Heart left ventricle (tissue), 16 donors: ENCODE measurements around the gene PRM3. TPM values are rescaled to one million over a fixed set of nuclear protein-coding genes. Genes with fewer than 3 reads are reported as not detected.

Experiments used
- ATAC-seq, 4 donors: fragments of 200-7000 bp; cut with Tn5 transposase; one replicate each; pipeline ENCODE4 v1.9.1; 2020 to 2022; ENCODE audit warnings: moderate library complexity in 4 of 4, mild to moderate bottlenecking in 3 of 4, moderate number of reproducible peaks in 1 of 4
- DNase-seq, 5 donors: peaks; one replicate each; pipeline ENCODE4 v3.0.0-alpha.2; 2020
- H3K27ac ChIP-seq, 12 donors: fragments of 200-600 bp; sonication (generic) in 4 of 12; one replicate each; pipeline versions ENCODE4 v1.5.0 to v1.8.0; 2016 to 2022; ENCODE audit warnings: mild to moderate bottlenecking in 2 of 12
- H3K27me3 ChIP-seq, 9 donors: fragments of 200-600 bp; sonication (generic) in 2 of 9; one replicate each; pipeline versions ENCODE4 v1.5.1 to v1.8.0; 2016 to 2022; ENCODE audit warnings: mild to moderate bottlenecking in 3 of 9
- H3K36me3 ChIP-seq, 9 donors: fragments of 200-600 bp; sonication (generic) in 2 of 9; one replicate each; pipeline versions ENCODE4 v1.5.0 to v1.8.0; 2018 to 2022; ENCODE audit warnings: mild to moderate bottlenecking in 2 of 9
- H3K4me1 ChIP-seq, 12 donors: fragments of 200-600 bp; sonication (generic) in 4 of 12; one replicate each; pipeline versions ENCODE4 v1.5.0 to v1.8.0; 2016 to 2022; ENCODE audit warnings: mild to moderate bottlenecking in 3 of 12
- H3K4me3 ChIP-seq, 12 donors: fragments of 200-600 bp; sonication (generic) in 4 of 12; one replicate each; pipeline versions ENCODE4 v1.5.0 to v1.8.0; 2017 to 2022; ENCODE audit warnings: mild to moderate bottlenecking in 9 of 12, moderate library complexity in 4 of 12
- H3K9me3 ChIP-seq, 12 donors: fragments of 200-600 bp; sonication (generic) in 4 of 12; one replicate each; pipeline versions ENCODE4 v1.5.0 to v1.8.0; 2016 to 2022; ENCODE audit warnings: mild to moderate bottlenecking in 1 of 12
- CTCF ChIP-seq, 12 donors: fragments of 200-600 bp; sonication (generic) in 4 of 12; IDR thresholded peaks; one replicate each; pipeline versions ENCODE4 v1.5.0 to v1.8.0; 2018 to 2022; ENCODE audit warnings: antibody characterized with exemption in 12 of 12, mild to moderate bottlenecking in 5 of 12
- POLR2A ChIP-seq, 2 donors: fragments of 450-650 bp; IDR thresholded peaks; one replicate each; pipeline ENCODE4 v1.6.1; 2017; ENCODE audit warnings: antibody characterized with exemption in 2 of 2, mild to moderate bottlenecking in 2 of 2, moderate library complexity in 2 of 2
- WGBS, 4 donors: extraction: QIAGEN DNeasy Blood & Tissue Kit in 2 of 4; methylation state at CpG; one replicate each; pipeline versions ENCODE4 v1.1.5 to v1.1.7; 2013 to 2018; 5-methylcytosine and 5-hydroxymethylcytosine counted together
- intact Hi-C, 10 donors: fragments of 100-400 bp; cut with DNase I; formaldehyde crosslinking; loops; one replicate each; pipeline versions ENCODE4 v1.11.1 to v1.14.2; 2022
- polyA plus RNA-seq, 2 donors: library from polyadenylated mRNA; stranded (reverse); fragments of 200-250 nt; gene quantifications; one replicate each; pipeline ENCODE4 v1.2.3, GENCODE V29; 2013
- total RNA-seq, 9 donors: library from RNA; depleted of rRNA in 2 of 9; stranded (reverse); fragments of >200 nt in 2 of 9; fragmentation: NEBNext Ultra II Directional in 3 of 9; extraction: Animal tissue kit (Norgen Biotek cat#: 25700) in 3 of 9; gene quantifications; one replicate each; pipeline versions ENCODE4 v1.1.0 to v1.2.4, GENCODE V29; 2016 to 2023
- donor health status: ischemic (EF 13 %, LVEDD 7.1; RV severe dilation, severe dysfunction).
- donor health status: healthy with polysubstance abuse.
- donor health status: DM: no; HTN: yes; CAD: no.
- donor health status: DM: no; HTN: no; CAD: no.
- donor health status: ischemic (EF 25% LVEDD 6.9; RV normal size, moderate dysfunction).
- donor health status: ischemic (EF 25% LVEDD 5.7; RV mildly dilated, moderate dysfunction).
- donor health status: healthy.
- donor health status: DM: yes; HTN: yes; CAD: no.
- donor health status: ischemic (EF 35%, LVEDD 5.7; RV mildly dilated, moderate dysfunction).
- donor health status: nonischemic (EF 11% LVEDD 7.7; RV severe dilation, severe dysfunction).
- donor health status: DM: yes; HTN: yes; CAD: no.
- donor health status: PGD.
- donor health status: ischemic (EF 29% LVEDD 5.4; RV normal size, mild dysfunction).
- donor health status: nonischemic (EF 23%, LVEDD 6.1; RV moderate dilation, normal function).

PRM3 gene
- total and polyA plus RNA-seq, 11 donors = not detected

- intact Hi-C loops = no loop called here
- 76 to 82% (median 80%) methylated on average over 5 of the region's 5 CpGs for WGBS, 4 donors
- no peak for ATAC-seq
- H3K4me1 ChIP-seq = peaks cover 0 to 59% (median 6%) of the 10 kb centered on the region in 12 donors
- H3K36me3 ChIP-seq = no peaks in the 10 kb centered on the region
- DNase-seq = no peak
- no peak for TF ChIP-seq POLR2A (IDR thresholded peaks at IDR 0.05)
- no peak for TF ChIP-seq CTCF (IDR thresholded peaks at IDR 0.05)
- peaks cover 0 to 3% (median 0%) of the 10 kb centered on the region in 9 donors for H3K27me3 ChIP-seq
- H3K4me3 ChIP-seq = no peak overlapping the region
- no peaks in the 10 kb centered on the region for H3K9me3 ChIP-seq
- H3K27ac ChIP-seq = no peak overlapping the region
Observed at GRCh38 chr16:11235703-11235991, 37.8 kb downstream of the PRM3 start.

GRCh38 chr16:11234884-11235702 is 38.3 kb downstream of the PRM3 start:
- H3K4me3 ChIP-seq = no peak overlapping the region
- H3K4me1 ChIP-seq = peaks cover 0 to 54% (median 6%) of the 10 kb centered on the region in 12 donors
- intact Hi-C loops = no loop called here
- TF ChIP-seq POLR2A (IDR thresholded peaks at IDR 0.05) = no peak
- WGBS, 4 donors = 85 to 88% (median 87%) methylated on average over 13 of the region's 13 CpGs
- ATAC-seq (peak in 2 of 4 donors; percentile 19 to 56), DNase-seq (no peak)
- H3K9me3 ChIP-seq = no peaks in the 10 kb centered on the region
- peak overlapping the region in 1 of 12 donors; percentile 91 for H3K27ac ChIP-seq
- H3K27me3 ChIP-seq = peaks cover 0 to 3% (median 0%) of the 10 kb centered on the region in 9 donors
- no peaks in the 10 kb centered on the region for H3K36me3 ChIP-seq

- peaks cover 0 to 49% (median 6%) of the 10 kb centered on the region in 12 donors for H3K4me1 ChIP-seq
- no peaks in the 10 kb centered on the region for H3K36me3 ChIP-seq
- H3K27ac ChIP-seq = peak overlapping the region in 1 of 12 donors; percentile 91
- TF ChIP-seq CTCF (IDR thresholded peaks at IDR 0.05) = no peak
- TF ChIP-seq POLR2A (IDR thresholded peaks at IDR 0.05) = no peak
- intact Hi-C loops = no loop called here
- no peaks in the 10 kb centered on the region for H3K9me3 ChIP-seq
- DNase-seq = no peak
- no peak for ATAC-seq
- H3K4me3 ChIP-seq = peak overlapping the region in 1 of 12 donors; percentile 36
- peaks cover 0 to 3% (median 0%) of the 10 kb centered on the region in 9 donors for H3K27me3 ChIP-seq
- WGBS, 4 donors = 81 to 91% (median 87%) methylated on average over 8 of the region's 8 CpGs
Observed at GRCh38 chr16:11233727-11234376, 39.6 kb downstream of the PRM3 start.

- Histone ChIP-seq H3K4me1 (peaks cover 0 to 49% (median 6%) of the 10 kb centered on the region in 12 donors), H3K27ac (peak overlapping the region in 1 of 12 donors; percentile 91), H3K36me3 (no peaks in the 10 kb centered on the region), H3K27me3 (peaks cover 0 to 3% (median 0%) of the 10 kb centered on the region in 9 donors), H3K4me3 (peak overlapping the region in 3 of 12 donors; percentile 9 to 36 (median 13)), H3K9me3 (no peaks in the 10 kb centered on the region)
- TF ChIP-seq POLR2A (IDR thresholded peaks at IDR 0.05) (no peak), CTCF (IDR thresholded peaks at IDR 0.05) (no peak)
- 29 to 64% (median 47%) methylated on average over 11 to 35 of the region's 35 CpGs for WGBS, 4 donors
- ATAC-seq (peak in 3 of 4 donors; percentile 45 to 62 (median 58)), DNase-seq (peak; percentile 37 to 79 (median 43))
- intact Hi-C loops = no loop called here
Observed at GRCh38 chr16:11232852-11233726, 40.3 kb downstream of the PRM3 start.
